Measurements from ENCODE around the gene RET. TPM values are rescaled to one million over a fixed set of nuclear protein-coding genes. Genes with fewer than 3 reads are reported as not detected.

Gene RET
- total RNA-seq, 2 donors from 2014 or later: 1.2 to 3.5 TPM

GRCh38 chr10:43118631-43119415, 42.0 kb downstream of the RET start:
- DNase-seq: no peak

DNA sequence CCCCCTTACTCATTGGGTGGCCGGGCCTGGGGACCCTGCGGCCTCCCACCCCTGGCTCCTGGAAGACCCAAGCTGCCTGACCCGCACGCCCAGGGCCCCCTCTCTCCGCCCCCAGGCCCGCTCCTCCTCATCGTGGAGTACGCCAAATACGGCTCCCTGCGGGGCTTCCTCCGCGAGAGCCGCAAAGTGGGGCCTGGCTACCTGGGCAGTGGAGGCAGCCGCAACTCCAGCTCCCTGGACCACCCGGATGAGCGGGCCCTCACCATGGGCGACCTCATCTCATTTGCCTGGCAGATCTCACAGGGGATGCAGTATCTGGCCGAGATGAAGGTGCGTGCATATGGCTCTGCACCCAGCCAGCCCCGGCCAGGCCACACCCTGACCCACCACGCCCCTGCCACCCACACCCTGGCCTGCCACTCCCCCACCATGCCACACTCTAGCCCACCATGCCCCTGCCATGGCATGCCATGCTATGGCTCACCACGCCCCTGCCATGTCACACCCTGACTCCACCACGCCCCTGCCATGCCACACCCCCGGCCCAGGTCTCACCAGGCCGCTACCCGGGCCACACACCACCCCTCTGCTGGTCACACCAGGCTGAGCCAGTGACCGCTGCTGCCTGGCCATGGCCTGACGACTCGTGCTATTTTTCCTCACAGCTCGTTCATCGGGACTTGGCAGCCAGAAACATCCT, 42.7 kb downstream of the RET start:
- Histone ChIP-seq H3K9ac (ENCODE audit: extremely low read depth, low read length, poor library complexity, severe bottlenecking) (no peak overlapping the region), H3K27ac (ENCODE audit: low read depth, low read length) (no peak overlapping the region), H3K36me3 (ENCODE audit: control insufficient read depth, insufficient read depth, low read length) (no peaks in the 10 kb centered on the region), H3K27me3 (ENCODE audit: control insufficient read depth, insufficient read depth, low read length, poor library complexity, severe bottlenecking) (no peaks in the 10 kb centered on the region), H3K9me3 (ENCODE audit: control insufficient read depth, low read length) (no peaks in the 10 kb centered on the region), H3K4me3 (ENCODE audit: low read length) (no peak overlapping the region), H3K4me1 (ENCODE audit: control insufficient read depth, insufficient read depth, low read length) (no peaks in the 10 kb centered on the region)
- no peaks in the 10 kb centered on the region for H3K9me3 Mint-ChIP-seq
- no peak for DNase-seq
- H3K36me3 Mint-ChIP-seq (ENCODE audit: low read depth): no peaks in the 10 kb centered on the region
- H3K4me3 Mint-ChIP-seq: no peak overlapping the region
- no peaks in the 10 kb centered on the region for H3K4me1 Mint-ChIP-seq
- WGBS, 2 experiments (ENCODE audit: insufficient coverage in 1 of 2, insufficient read length in 1 of 2): 86 to 91% methylated on average over 16 to 31 of the region's 31 CpGs
- TF ChIP-seq, protein P1, sequence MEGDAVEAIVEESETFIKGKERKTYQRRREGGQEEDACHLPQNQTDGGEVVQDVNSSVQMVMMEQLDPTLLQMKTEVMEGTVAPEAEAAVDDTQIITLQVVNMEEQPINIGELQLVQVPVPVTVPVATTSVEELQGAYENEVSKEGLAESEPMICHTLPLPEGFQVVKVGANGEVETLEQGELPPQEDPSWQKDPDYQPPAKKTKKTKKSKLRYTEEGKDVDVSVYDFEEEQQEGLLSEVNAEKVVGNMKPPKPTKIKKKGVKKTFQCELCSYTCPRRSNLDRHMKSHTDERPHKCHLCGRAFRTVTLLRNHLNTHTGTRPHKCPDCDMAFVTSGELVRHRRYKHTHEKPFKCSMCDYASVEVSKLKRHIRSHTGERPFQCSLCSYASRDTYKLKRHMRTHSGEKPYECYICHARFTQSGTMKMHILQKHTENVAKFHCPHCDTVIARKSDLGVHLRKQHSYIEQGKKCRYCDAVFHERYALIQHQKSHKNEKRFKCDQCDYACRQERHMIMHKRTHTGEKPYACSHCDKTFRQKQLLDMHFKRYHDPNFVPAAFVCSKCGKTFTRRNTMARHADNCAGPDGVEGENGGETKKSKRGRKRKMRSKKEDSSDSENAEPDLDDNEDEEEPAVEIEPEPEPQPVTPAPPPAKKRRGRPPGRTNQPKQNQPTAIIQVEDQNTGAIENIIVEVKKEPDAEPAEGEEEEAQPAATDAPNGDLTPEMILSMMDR (conservative IDR thresholded peaks at IDR 0.05): no peak
- no peak overlapping the region for H3K27ac Mint-ChIP-seq
- H3K27me3 Mint-ChIP-seq (ENCODE audit: insufficient read depth): no peaks in the 10 kb centered on the region

More at GRCh38 chr10:43118631-43119415, 42.0 kb downstream of the RET start:
- Mint-ChIP-seq H3K36me3 (ENCODE audit: low read depth) (no peaks in the 10 kb centered on the region), H3K9me3 (no peaks in the 10 kb centered on the region), H3K27ac (no peak overlapping the region), H3K27me3 (ENCODE audit: insufficient read depth) (no peaks in the 10 kb centered on the region), H3K4me3 (no peak overlapping the region), H3K4me1 (no peaks in the 10 kb centered on the region)
- Histone ChIP-seq H3K27me3 (ENCODE audit: control insufficient read depth, insufficient read depth, low read length, poor library complexity, severe bottlenecking) (no peaks in the 10 kb centered on the region), H3K36me3 (ENCODE audit: control insufficient read depth, insufficient read depth, low read length) (no peaks in the 10 kb centered on the region), H3K27ac (ENCODE audit: low read depth, low read length) (no peak overlapping the region), H3K9me3 (ENCODE audit: control insufficient read depth, low read length) (no peaks in the 10 kb centered on the region), H3K9ac (ENCODE audit: extremely low read depth, low read length, poor library complexity, severe bottlenecking) (no peak overlapping the region), H3K4me3 (ENCODE audit: low read length) (no peak overlapping the region), H3K4me1 (ENCODE audit: control insufficient read depth, insufficient read depth, low read length) (no peaks in the 10 kb centered on the region)
- 84 to 85% methylated on average over 15 to 19 of the region's 19 CpGs for WGBS, 2 experiments (ENCODE audit: insufficient coverage in 1 of 2, insufficient read length in 1 of 2)
- TF ChIP-seq, protein P1 (conservative IDR thresholded peaks at IDR 0.05): no peak

DNA sequence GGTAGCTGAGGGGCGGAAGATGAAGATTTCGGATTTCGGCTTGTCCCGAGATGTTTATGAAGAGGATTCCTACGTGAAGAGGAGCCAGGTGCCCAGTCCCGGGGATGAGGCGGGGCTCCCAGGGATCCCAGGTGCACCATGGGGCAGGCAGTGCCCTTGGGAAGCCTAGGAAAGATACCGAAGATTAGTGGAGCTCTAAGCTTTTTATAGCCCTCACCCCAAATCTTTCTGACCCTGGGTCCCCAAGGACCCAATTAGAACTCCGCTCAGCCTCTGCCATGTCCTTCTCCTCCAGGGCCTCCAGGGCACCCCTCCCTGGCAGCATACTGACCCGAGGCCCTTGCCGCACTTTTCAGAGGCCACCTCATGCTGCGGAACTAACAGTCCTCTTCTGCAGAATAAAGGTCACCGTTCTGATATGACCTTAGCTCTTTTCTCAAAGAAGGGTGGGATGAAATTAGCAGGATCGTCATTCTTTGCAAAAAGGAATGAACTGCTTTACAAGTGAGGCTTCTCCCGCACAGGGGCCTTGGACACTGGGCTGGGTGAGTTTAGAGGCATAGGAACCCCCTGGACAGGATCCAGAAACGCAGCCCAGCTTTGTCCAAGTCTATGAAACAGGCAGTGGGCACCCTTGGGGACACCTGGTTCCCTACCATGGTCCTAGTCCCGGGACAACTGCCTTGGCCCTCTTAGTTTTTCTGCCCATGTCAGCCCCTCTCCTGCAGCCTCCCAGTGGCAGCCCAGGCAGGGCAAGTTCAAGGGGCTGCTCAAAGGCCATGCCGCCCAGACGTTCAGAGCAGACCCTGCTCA, 43.5 kb downstream of the RET start:
- Histone ChIP-seq H3K27me3 (ENCODE audit: control insufficient read depth, insufficient read depth, low read length, poor library complexity, severe bottlenecking) (no peaks in the 10 kb centered on the region), H3K4me3 (ENCODE audit: low read length) (no peak overlapping the region), H3K4me1 (ENCODE audit: control insufficient read depth, insufficient read depth, low read length) (no peaks in the 10 kb centered on the region), H3K36me3 (ENCODE audit: control insufficient read depth, insufficient read depth, low read length) (no peaks in the 10 kb centered on the region), H3K9me3 (ENCODE audit: control insufficient read depth, low read length) (no peaks in the 10 kb centered on the region), H3K27ac (ENCODE audit: low read depth, low read length) (no peak overlapping the region), H3K9ac (ENCODE audit: extremely low read depth, low read length, poor library complexity, severe bottlenecking) (no peak overlapping the region)
- no peaks in the 10 kb centered on the region for H3K27me3 Mint-ChIP-seq (ENCODE audit: insufficient read depth)
- no peaks in the 10 kb centered on the region for H3K4me1 Mint-ChIP-seq
- H3K27ac Mint-ChIP-seq: no peak overlapping the region
- 89 to 94% methylated on average over 11 to 19 of the region's 19 CpGs for WGBS, 2 experiments (ENCODE audit: insufficient coverage in 1 of 2, insufficient read length in 1 of 2)
- TF ChIP-seq, protein P1 (conservative IDR thresholded peaks at IDR 0.05): no peak
- H3K36me3 Mint-ChIP-seq (ENCODE audit: low read depth): no peaks in the 10 kb centered on the region
- DNase-seq: no peak
- no peaks in the 10 kb centered on the region for H3K9me3 Mint-ChIP-seq
- H3K4me3 Mint-ChIP-seq: no peak overlapping the region
